GM18507 (cell line): Measurements from ENCODE around the gene SYNGR1.
"Not testable (repeated sequence)": the region's sequence is repeated elsewhere in the genome, so short reads cannot be mapped to it uniquely, and the experiment has no call there.

ENCODE experiments used
- DNase-seq: peaks from one replicate; pipeline ENCODE4 v3.0.0; 2011; ENCODE audit warnings: low read depth; ENCODE audit not compliant: insufficient read length; ENCODE audit errors: extremely low spot score
- FAIRE-seq: peaks from 2 replicates; lab custom pipeline; 2011; peaks lifted over from hg19 to GRCh38; lab: Jason Lieb, UNC

SYNGR1 gene

GRCh38 chr22:39315389-39315788 lies 34.4 kb upstream of the SYNGR1 start:
- DNase-seq (no peak), FAIRE-seq (no peak)

GRCh38 chr22:39316440-39317083 lies 33.2 kb upstream of the SYNGR1 start:
- no peak for DNase-seq
- peak; percentile 12 for FAIRE-seq

DNA sequence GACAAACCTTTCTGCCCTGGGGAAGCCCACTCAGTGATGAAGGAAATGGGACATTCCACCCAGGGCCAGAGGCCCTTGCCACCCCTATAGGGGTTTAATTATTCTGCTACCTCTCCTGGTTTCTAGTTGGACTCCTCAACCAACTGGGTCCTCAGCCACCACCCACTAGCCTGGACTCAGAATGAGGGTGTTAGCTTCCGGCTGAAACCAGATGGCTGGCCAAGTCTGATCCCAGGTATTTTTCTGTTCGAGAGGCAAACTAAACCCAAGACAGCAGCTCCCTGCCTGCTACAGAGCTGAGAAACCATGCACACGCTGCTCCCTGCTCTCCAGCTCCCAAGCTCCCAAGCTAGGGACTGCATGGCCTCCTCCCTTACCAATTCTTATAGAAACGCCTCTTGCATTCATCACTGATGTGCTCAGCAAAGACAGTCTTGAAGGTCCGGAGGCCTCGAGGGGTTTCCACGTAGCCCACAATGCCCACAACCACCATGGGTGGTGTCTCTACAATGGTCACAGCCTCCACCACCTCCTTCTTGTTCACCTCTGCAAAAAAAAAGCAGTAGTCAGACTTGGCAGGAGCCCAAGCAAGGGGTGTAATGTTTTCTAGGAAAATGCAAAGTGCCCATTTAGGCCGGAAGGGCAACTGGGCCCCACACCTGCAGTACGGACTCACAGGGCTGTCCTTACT lies 32.6 kb upstream of the SYNGR1 start:
- peak; percentile 64 for FAIRE-seq
- no peak for DNase-seq

GRCh38 chr22:39317775-39318506 lies 31.9 kb upstream of the SYNGR1 start:
- no peak for FAIRE-seq
- no peak for DNase-seq

DNA sequence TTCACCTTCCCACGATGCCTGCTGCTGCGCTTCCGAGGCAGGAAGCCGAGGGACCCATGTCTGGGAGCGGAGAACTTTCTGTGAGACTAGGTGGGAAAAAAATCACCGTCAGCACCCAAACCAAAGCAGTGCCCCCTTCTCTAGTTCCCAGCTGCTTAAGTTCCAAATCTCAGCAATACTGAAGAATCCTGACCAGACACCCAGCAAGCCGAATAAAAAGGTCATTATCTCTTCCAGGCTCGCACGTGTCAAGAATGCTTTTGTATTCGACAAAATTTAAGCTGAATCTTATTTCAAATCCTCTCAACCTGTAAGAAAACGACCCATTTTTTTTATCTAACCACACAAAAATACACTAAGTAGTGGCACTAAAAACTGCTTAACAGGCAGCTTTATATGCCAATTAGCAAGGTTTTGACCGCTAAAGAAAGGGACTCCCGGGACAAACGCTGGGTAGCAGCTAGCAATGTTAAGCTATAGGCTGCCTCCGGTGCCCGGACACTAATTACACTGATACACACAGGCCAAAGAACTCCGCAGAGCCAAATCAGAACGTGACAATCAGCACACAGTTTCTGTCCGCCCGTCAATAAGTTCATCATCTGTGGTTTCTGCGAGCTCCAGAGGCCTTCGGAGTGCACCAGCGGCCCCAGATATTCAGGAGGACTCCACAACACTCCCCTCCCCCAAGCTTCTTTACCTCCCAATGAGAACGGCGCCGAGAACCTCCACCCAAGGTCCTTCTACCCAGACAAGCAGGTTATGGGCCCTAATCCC lies 31.1 kb upstream of the SYNGR1 start:
- DNase-seq (no peak), FAIRE-seq (no peak)

- DNase-seq (peak; percentile 89), FAIRE-seq (peak; percentile 98)
These were observed 30.3 kb upstream of the SYNGR1 start, which contains the start of gene RPL3 for GRCh38 chr22:39319284-39320022. RPL3 (minus strand) TSS chr22:39319623; CDS start chr22:39319597, 26 bp downstream.

GRCh38 chr22:39320616-39321029 lies 29.2 kb upstream of the SYNGR1 start:
- not testable (repeated sequence) for DNase-seq, FAIRE-seq

- DNase-seq (no peak), FAIRE-seq (no peak)
These were observed 24.3 kb upstream of the SYNGR1 start for GRCh38 chr22:39325392-39325932.

GRCh38 chr22:39327995-39328754 lies 21.6 kb upstream of the SYNGR1 start:
- no peak for DNase-seq
- FAIRE-seq: no peak

DNA sequence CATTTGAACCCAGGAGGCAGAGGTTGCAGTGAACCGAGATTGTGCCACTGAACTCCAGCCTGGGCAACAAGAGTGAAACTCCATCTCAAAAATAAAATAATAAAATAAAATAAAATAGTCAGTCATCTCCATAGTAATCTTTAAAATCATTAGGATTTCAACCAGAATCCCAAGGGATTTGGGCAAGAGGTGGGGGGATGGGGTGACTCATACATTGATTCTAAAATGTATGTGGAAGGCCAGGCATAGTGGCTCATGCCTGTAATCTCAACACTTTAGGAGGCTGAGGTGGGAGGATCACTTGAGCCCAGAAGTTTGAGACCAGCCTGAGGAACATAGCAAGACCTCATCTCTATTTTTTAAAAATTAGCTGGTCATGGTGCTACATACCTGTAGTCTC lies 19.2 kb upstream of the SYNGR1 start:
- DNase-seq, FAIRE-seq: not testable (repeated sequence)

- DNase-seq (no peak), FAIRE-seq (peak; percentile 92)
These were observed 17.2 kb upstream of the SYNGR1 start for GRCh38 chr22:39332441-39333064.

DNA sequence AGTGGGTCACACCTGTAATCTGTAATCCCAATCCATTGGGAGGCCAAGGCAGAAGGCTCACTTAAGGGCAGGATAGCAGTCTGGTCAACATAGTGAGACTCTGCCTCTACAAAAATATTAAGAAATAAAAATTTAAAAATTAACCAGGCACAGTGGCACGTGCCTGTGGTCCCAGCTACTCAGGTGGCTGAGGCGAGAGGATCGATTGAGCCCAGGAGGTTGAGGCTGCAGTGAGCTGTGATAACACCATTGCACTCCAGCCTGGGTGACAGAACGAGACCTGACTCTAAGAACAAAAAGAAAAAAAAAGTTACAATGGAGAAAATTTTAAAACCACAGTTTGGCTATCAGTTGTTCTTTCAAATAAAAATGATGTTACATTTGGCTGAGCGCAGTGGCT lies 13.4 kb upstream of the SYNGR1 start:
- no peak for FAIRE-seq
- no peak for DNase-seq

DNA sequence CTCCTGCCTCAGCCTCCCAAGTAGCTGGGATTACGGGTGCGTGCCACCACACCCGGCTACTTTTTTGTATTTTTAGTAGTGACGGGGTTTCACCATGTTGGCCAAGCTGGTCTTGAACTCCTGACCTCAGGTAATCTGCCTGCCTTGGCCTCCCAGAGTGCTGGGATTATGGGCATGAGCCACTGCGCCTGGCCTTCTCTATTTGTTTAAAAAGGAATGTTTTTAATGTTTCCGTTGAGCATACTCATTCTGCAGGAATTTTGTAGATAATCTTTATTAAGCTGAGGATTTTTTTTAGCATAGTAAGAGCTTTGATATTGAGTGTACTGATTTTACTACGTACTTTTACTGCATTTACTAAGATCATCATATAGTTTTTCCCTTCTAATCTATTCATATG lies 10.0 kb upstream of the SYNGR1 start:
- not testable (repeated sequence) for FAIRE-seq, DNase-seq

GRCh38 chr22:39341179-39341578 lies 8.6 kb upstream of the SYNGR1 start:
- DNase-seq: no peak
- FAIRE-seq: no peak

DNA sequence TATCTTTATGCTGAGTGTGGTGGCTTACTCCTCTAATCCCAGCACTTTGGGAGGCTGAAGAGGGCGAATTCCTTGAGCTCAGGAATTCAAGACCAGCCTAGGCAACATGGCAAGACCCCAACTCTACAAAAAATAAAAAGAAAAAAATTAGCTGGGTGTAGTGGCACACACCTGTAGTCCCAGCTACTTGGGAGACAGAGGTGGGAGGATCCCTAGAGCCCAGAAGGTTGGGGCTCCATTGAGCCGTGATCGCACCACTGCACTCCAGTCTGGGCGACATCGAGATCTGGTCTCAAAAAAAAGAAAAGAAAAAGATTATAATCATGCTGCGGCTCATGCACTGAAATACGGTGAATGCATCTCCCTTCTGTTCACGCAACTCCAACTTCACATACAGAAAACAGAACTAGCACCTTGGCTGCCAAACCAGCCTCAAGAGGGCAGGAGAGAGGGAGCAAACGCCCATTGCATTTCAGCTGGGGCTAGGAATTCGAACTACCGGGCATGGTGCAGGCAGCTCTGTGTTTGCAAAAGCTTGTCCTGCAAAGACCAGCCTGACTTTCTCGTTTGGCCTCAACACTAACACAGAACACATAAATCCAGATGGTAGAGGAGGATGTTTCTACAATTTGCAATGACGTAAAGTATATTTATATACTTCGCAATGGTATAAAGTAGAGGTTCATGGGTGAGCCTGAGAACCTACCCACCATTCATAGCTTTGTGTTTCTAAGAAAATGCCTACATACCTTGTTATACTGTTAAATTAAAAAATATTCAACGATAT lies 6.3 kb upstream of the SYNGR1 start:
- DNase-seq: no peak
- FAIRE-seq: peak; percentile 89

- no peak for FAIRE-seq
- no peak for DNase-seq
These were observed 5.8 kb upstream of the SYNGR1 start for GRCh38 chr22:39344046-39344390.

GRCh38 chr22:39345231-39345630 lies 4.6 kb upstream of the SYNGR1 start:
- DNase-seq (no peak), FAIRE-seq (no peak)
